PC-9 (cell line): ENCODE results near the gene GLRA3. TPM values are rescaled to one million over a fixed set of nuclear protein-coding genes. Genes with fewer than 3 reads are reported as not detected.

ENCODE experiments used
- BruUV-seq: library from RNA; stranded (reverse); fragments of 400-500 nt; replicated peaks from 2 replicates; lab custom pipeline; 2021; lab: Mats Ljungman, UMichigan
- CTCF ChIA-PET: fragments of 300-600 bp; sonication (Branson Sonifier 250); formaldehyde crosslinking; loops from one replicate; lab custom pipeline; 2022; ENCODE audit warnings: antibody characterized with exemption; lab: Charles Lee
- POLR2A ChIA-PET: fragments of 300-600 bp; sonication (Branson Sonifier 250); formaldehyde crosslinking; loops from one replicate; lab custom pipeline; 2022; ENCODE audit warnings: antibody characterized with exemption; ENCODE audit not compliant: unreplicated experiment; lab: Charles Lee
- DNase-seq, 2 experiments: peaks; one replicate each; pipeline versions ENCODE4 v3.0.0 to v3.0.0-alpha.2; 2015 to 2022; ENCODE audit warnings: mixed read lengths in 1 of 2
- H2AFZ ChIP-seq: fragments of 200-600 bp; sonication (generic); 2 replicates; pipeline ENCODE4 v1.8.1; 2017; ENCODE audit warnings: antibody characterized with exemption
- H3F3A ChIP-seq: fragments of 200-600 bp; sonication (generic); 2 replicates; pipeline ENCODE4 v1.8.1; 2017; ENCODE audit warnings: antibody characterized with exemption, mild to moderate bottlenecking, low read depth; ENCODE audit not compliant: insufficient read depth
- H3K27ac ChIP-seq: fragments of 200-600 bp; sonication (generic); 2 replicates; pipeline ENCODE4 v1.6.1; 2016; ENCODE audit warnings: mixed run types
- H3K27me3 ChIP-seq: fragments of 200-600 bp; sonication (generic); 2 replicates; pipeline ENCODE4 v1.6.1; 2016; ENCODE audit warnings: low read depth, mixed run types; ENCODE audit not compliant: insufficient read depth
- H3K36me3 ChIP-seq: fragments of 200-600 bp; sonication (generic); 2 replicates; pipeline ENCODE4 v1.6.1; 2016; ENCODE audit warnings: low read depth, mixed run types
- H3K4me1 ChIP-seq: fragments of 200-600 bp; sonication (generic); replicated peaks from 2 replicates; pipeline ENCODE4 v1.6.1; 2016; ENCODE audit warnings: mixed run types; ENCODE audit not compliant: insufficient read depth
- H3K4me2 ChIP-seq: fragments of 200-600 bp; sonication (generic); 2 replicates; pipeline ENCODE4 v1.6.1; 2017; ENCODE audit warnings: mixed run types
- H3K4me3 ChIP-seq: fragments of 200-600 bp; sonication (generic); 2 replicates; pipeline ENCODE4 v1.6.1; 2016; ENCODE audit warnings: mixed run types
- H3K79me2 ChIP-seq: fragments of 200-600 bp; sonication (generic); 2 replicates; pipeline ENCODE4 v1.6.1; 2017; ENCODE audit warnings: low read depth, mixed run types
- H3K9me2 ChIP-seq: fragments of 200-600 bp; sonication (generic); 2 replicates; pipeline ENCODE4 v1.8.1; 2017; ENCODE audit warnings: mild to moderate bottlenecking; ENCODE audit not compliant: insufficient read depth
- H3K9me3 ChIP-seq: fragments of 200-600 bp; sonication (generic); 2 replicates; pipeline ENCODE4 v1.8.1; 2016; ENCODE audit warnings: low read depth; ENCODE audit not compliant: insufficient read depth
- H4K20me1 ChIP-seq: fragments of 200-600 bp; sonication (generic); 2 replicates; pipeline ENCODE4 v1.8.1; 2017; ENCODE audit not compliant: insufficient read depth
- EZH2 ChIP-seq: fragments of 200-600 bp; sonication (generic); IDR thresholded peaks from 2 replicates; pipeline ENCODE4 v1.8.0; 2017; ENCODE audit warnings: antibody characterized with exemption, low read depth
- intact Hi-C: fragments of 100-400 bp; cut with micrococcal nuclease; formaldehyde crosslinking; loops from one replicate; pipeline ENCODE4 v1.10.0; 2022; ENCODE audit not compliant: unreplicated experiment
- total RNA-seq: library from RNA; stranded (reverse); gene quantifications from 2 replicates; pipeline ENCODE4 v1.2.3, GENCODE V29; 2021
- TF ChIP-seq, protein P1 (sequence below): fragments of 200-600 bp; sonication (generic); conservative IDR thresholded peaks from 2 replicates; pipeline ENCODE4 v1.6.1; 2017; ENCODE audit warnings: mixed run types, antibody characterized with exemption, mild to moderate bottlenecking, moderate library complexity

GLRA3 gene
- total RNA-seq, 1 experiment from 2014 or later, result 0.39 TPM

DNA sequence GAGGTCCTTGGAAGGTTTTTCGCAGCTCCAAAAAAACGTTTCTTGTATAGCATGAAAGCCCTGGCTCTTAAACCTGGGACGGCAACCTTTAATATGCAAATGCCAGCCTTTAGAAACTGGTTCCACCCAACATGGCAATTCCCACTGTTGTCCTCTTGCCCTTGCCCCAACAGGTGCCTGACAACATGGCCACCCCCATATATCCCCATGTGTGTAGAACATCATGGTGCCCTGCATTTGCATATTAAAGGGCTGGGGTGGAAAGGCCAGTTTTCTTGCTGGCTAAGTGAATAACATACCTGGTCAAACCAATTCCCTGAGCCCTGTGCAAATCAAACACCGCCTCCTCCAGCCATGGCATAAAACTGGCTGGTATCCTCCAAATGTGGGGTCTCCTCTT is 26.0 kb upstream of the GLRA3 start:
- no TSS peak for BruUV-seq
- Histone ChIP-seq H3K79me2 (no peaks in the 10 kb centered on the region), H3K27ac (no peak overlapping the region), H3K9me2 (no peaks in the 10 kb centered on the region), H3K27me3 (no peaks in the 10 kb centered on the region), H3F3A (no peaks in the 10 kb centered on the region), H3K36me3 (no peaks in the 10 kb centered on the region), H3K4me1 (no peaks in the 10 kb centered on the region), H2AFZ (no peak overlapping the region), H3K4me3 (no peak overlapping the region), H3K4me2 (no peak overlapping the region), H4K20me1 (no peaks in the 10 kb centered on the region), H3K9me3 (no peaks in the 10 kb centered on the region)
- intact Hi-C loops, result no loop called here
- ChIA-PET CTCF (no interaction called here), POLR2A (no interaction called here)
- TF ChIP-seq, protein P1, sequence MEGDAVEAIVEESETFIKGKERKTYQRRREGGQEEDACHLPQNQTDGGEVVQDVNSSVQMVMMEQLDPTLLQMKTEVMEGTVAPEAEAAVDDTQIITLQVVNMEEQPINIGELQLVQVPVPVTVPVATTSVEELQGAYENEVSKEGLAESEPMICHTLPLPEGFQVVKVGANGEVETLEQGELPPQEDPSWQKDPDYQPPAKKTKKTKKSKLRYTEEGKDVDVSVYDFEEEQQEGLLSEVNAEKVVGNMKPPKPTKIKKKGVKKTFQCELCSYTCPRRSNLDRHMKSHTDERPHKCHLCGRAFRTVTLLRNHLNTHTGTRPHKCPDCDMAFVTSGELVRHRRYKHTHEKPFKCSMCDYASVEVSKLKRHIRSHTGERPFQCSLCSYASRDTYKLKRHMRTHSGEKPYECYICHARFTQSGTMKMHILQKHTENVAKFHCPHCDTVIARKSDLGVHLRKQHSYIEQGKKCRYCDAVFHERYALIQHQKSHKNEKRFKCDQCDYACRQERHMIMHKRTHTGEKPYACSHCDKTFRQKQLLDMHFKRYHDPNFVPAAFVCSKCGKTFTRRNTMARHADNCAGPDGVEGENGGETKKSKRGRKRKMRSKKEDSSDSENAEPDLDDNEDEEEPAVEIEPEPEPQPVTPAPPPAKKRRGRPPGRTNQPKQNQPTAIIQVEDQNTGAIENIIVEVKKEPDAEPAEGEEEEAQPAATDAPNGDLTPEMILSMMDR, result no peak
- TF ChIP-seq EZH2, result no peak
- no peak for DNase-seq

DNA sequence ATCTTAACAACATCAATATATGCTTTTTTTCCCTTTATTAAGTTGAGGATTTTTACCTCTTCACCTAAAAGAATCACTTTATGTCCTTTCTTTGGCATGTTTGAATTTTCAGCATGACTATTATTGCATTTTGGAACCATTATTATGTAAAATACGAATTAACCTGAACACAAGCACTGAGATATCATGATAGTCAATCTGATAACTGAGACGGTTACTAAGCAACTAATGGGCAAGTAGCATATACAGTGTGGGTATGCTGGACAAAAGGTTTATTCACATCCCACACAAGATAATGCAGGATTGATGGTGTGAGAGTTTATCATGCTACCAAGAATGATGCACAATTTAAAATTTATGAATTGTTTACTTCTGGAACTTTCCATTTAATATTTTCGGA is 24.6 kb upstream of the GLRA3 start:
- H2AFZ ChIP-seq, result no peak overlapping the region
- no peaks in the 10 kb centered on the region for H3K9me3 ChIP-seq
- no peaks in the 10 kb centered on the region for H3K9me2 ChIP-seq
- no TSS peak for BruUV-seq
- intact Hi-C loops, result no loop called here
- no peak overlapping the region for H3K4me3 ChIP-seq
- H3K27me3 ChIP-seq, result no peaks in the 10 kb centered on the region
- DNase-seq, result no peak
- H3K4me2 ChIP-seq, result no peak overlapping the region
- H3K79me2 ChIP-seq, result no peaks in the 10 kb centered on the region
- H3K4me1 ChIP-seq, result no peaks in the 10 kb centered on the region
- H3K36me3 ChIP-seq, result no peaks in the 10 kb centered on the region
- CTCF ChIA-PET, result no interaction called here
- H4K20me1 ChIP-seq, result no peaks in the 10 kb centered on the region
- H3F3A ChIP-seq, result no peaks in the 10 kb centered on the region
- POLR2A ChIA-PET, result no interaction called here
- H3K27ac ChIP-seq, result no peak overlapping the region
- TF ChIP-seq, protein P1, result no peak
- no peak for TF ChIP-seq EZH2

DNA sequence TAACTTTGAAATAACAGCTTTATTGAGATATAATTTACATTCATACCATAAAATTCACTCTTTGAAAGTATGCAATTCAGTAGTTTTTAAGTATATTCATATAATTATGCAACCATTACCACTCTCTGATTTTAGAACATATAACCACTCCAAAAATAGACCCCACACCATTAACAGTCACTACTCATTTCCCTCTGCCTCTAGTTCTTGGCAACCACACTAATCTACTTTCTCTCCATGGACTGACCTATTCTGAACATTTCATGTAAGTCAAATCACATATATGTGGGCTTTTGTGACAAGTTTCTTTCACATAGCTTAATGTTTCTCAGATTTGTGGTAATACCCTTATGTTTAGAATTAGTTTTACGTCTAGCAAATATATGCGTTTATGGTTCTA is 19.5 kb upstream of the GLRA3 start:
- no peak for TF ChIP-seq EZH2
- TF ChIP-seq, protein P1, result no peak
- Histone ChIP-seq H3K27me3 (no peaks in the 10 kb centered on the region), H3K79me2 (no peaks in the 10 kb centered on the region), H3K4me3 (no peak overlapping the region), H3K9me2 (no peaks in the 10 kb centered on the region), H3K9me3 (no peaks in the 10 kb centered on the region), H3F3A (no peaks in the 10 kb centered on the region), H3K36me3 (no peaks in the 10 kb centered on the region), H4K20me1 (no peaks in the 10 kb centered on the region), H3K4me1 (no peaks in the 10 kb centered on the region), H2AFZ (no peak overlapping the region), H3K27ac (no peak overlapping the region), H3K4me2 (no peak overlapping the region)
- ChIA-PET POLR2A (no interaction called here), CTCF (no interaction called here)
- no TSS peak for BruUV-seq
- DNase-seq, result no peak
- intact Hi-C loops, result no loop called here
